Stimulated activated CD4-positive, alpha-beta T cell treated with anti-CD3 and anti-CD28 coated beads, TNF-alpha, amount 100 ng/mL, for 4 hours (primary cell): ENCODE data around the gene DMD.

Experiments used
- DNase-seq, 3 experiments: peaks; one replicate each; pipeline ENCODE4 v3.0.0-alpha.2; 2020; ENCODE audit warnings: low read depth in 3 of 3

Gene DMD

GRCh38 chrX:31708116-31708515 is 1503.2 kb downstream of the DMD start:
- no peak for DNase-seq

DNA sequence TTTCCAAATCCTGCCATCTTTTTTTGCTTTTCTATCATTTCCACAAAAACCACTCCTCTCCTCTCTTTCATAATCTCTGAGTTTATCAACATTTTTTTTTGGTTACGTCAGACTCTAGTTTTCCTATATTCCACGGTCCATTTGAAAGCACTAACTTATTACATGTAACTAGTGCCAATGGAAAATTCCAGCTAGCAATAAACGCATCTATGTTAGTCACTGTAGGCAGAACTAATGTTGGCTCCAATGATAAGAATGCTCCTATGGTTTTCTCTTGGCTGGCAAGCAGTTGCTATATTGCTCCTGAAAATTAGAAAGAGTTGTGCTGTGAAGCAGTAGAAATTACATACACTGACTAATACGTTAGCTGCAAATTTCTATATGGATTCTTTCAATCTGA is 1504.9 kb downstream of the DMD start:
- no peak for DNase-seq

- DNase-seq, result no peak
Measured at GRCh38 chrX:31705816-31706215, 1505.5 kb downstream of the DMD start.

GRCh38 chrX:31704938-31705337 is 1506.4 kb downstream of the DMD start:
- DNase-seq, result no peak

DNA sequence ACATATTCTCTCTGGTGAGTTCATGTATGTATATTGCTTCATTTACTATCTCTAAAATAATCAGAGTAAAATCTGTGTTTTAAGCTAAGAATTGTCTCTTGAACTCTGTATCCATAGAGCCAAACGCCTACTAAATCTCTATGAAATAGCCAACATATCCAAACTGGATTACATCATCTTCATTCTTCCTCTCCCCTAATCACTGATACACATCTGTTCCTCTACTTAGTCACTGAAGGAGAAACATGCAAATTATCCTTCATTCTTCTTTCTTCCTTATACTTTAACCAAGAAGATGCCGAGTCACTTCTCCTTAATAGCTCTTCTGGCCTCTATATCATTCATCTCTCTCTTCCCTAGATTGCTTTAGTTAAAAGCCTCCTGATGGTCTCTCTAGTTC is 1509.1 kb downstream of the DMD start:
- no peak for DNase-seq

DNA sequence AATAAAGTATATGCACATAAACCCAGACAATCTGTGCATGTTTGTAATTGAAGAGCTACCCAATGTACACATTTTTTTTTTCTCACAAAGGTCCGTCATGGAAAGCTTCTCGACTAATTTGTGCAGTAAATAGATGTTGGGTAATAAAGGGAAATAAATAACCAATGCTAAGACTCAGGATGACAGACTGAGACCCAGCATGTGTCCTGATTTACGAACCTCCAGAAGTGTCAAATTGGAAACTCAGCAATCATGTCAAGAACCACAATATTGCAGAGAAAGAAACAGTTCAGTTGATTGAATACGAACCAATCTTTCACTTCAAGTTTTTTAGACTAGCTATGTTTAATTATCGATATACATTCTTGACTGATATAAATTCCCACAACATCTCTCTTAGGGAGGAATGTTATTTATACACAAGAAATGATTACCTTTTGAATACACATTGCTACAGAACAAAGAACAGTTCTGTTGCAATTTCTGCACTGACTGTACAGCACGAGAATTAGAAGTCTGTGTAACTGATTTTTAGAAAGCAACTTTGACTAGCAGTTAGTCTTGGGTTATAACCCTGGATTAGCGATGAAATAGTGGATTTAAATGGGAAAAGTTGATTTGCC is 1513.9 kb downstream of the DMD start:
- no peak for DNase-seq

DNA sequence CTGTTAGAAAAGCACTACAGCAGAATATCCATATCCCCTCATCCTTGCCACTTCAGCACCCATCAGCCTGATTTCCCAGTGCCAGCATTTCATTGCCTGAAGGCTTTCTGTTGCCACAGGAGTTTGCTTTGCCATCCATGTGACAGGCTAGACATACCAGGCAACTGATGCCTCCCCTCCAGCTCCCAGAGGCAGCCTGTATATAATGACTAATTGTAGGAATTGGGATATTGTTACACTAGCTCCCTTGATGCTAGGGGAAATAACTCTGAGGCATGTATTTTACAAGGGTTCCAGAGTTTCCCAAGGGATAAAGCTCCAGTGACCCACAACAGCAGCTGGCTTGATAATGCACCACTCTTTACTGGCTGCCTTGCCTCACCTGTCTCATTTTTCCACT is 1531.5 kb downstream of the DMD start:
- DNase-seq, result no peak

DNA sequence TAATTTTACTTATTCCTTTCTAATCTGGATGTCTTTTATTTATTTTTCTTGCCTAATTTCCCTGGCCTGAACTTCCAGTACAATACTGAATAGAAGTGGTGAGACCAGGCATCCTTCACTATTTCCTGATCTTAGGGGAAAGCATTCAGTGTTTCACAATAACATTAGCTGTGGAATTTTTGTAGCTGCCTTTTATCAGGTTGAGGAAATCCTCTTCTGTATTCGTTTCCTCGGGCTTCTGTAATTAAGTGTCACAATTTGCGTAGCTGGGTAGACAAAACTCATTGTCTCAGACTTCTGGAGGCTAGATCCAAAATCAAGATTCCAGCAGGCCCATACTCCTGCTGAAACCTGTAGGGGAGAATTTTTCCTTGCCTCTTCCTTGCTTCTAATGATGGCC is 1541.1 kb downstream of the DMD start:
- DNase-seq, result no peak

GRCh38 chrX:31665454-31665853 is 1545.9 kb downstream of the DMD start:
- no peak for DNase-seq

- DNase-seq, result no peak
Measured at GRCh38 chrX:31663172-31663571, 1548.2 kb downstream of the DMD start.

DNA sequence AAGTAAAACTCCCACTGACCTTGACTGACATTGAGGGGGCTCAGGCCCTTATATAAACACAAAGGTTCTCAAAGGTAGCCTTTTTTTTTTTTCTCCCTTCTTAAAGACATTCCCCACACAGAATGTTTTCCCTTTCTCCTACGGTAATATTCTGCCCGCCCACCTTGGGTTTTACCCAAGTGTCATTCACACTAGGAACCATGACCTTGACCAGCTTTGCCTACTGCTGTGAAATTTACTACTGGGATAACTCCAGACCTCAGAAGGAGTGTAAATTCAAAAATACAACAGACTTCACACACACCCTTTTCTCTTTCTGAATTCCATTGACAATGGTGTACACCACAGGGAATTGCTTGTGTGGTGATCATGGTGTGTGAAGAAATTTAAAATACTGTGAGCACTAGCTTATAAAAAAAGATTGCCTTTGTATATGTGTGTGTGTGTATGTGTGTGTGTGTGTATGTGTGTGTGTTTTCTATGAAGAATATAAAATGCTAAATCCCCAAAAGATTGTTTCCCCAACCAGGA is 1550.0 kb downstream of the DMD start:
- no peak for DNase-seq

DNA sequence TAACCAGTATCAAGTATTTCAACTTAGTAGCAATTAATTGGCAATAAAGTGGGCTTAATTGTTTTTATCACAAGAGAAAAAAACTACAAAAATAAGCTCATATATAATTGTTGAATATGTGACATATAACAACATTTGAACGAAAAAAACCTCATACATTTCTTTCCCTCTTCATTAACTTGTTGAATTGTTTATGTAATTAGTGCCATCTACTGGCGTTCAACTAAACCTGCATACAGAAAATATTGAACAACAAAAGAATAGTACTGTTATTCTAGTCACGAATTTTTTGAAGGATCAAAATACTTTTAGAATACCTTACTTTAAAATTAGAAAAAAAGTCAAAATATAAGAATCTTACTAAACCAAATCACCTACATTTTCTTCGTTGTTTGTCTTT is 1553.0 kb downstream of the DMD start:
- DNase-seq, result no peak

DNA sequence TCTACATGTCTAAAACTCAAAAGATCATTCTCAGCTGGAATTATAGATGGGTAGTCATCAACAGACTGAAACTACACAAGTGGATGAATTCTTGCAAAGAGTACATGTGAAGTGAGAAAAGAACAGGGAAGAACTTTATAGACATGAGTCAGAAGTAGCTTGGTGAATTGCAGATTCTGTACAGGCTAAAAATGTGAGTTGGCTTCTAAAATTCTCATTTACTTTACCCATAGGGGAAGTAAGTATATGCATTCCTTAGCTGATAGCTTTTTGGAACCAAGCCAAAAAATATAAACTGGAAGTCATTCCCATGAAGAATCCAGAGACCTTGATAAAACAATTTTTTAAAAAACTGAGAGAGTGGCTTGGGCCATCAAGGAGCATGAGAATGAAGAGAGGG is 1555.3 kb downstream of the DMD start:
- no peak for DNase-seq

DNA sequence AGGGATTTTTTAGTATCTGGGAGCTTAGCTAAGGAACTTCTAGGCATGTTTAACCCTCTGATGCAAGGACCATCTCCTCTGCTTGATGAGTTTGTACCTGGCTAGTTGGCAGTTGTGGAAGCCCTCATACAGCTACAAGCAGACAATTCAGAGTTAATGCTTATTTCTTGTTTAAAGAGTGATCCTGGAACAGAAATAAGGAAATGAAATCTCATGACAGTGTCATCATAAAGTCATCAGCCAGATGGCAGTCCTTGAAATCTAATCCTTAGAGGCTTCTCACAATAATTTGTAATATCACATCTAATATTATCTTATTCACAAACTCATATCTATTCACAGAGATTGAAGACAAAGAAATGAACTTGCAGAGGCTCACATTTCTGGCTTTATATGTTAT is 1557.9 kb downstream of the DMD start:
- no peak for DNase-seq

DNA sequence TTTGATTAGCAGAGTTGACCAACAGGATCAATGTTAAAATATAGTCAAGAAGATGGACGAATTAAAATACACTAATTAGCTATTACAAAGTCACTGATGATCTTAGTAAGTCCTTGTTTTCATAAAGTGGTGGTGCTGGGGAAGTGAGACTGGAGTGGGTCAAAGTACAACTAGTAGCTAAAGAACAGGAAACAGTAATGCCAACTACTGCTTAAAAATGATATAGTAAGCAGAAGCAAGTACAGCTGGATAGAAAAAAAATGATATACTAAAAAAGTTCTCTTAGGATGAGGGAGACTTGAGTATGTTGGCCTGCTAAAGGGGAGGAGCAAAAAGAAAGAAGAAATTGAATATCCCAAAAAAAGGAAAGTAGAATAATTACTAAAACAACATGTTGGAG is 1558.7 kb downstream of the DMD start:
- DNase-seq, result no peak

- no peak for DNase-seq
Measured at GRCh38 chrX:31649201-31649600, 1562.1 kb downstream of the DMD start.

DNA sequence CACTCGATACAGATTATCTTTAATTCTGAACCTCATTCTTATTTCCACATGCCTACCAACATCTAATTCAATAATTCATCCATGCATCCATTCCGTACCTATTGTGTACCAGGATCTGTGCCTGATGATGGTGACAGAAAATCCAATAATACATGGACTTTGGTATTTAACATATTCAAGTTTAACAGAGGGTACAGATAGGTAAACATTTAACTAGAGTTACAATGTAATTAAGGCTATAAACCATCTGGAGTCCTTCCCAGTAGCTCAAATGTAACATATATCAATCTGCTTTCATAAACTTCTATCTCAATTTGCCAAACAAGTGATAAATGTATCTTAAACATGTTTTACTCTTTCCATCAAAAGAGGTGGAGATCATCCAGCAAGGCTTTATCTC is 1578.0 kb downstream of the DMD start:
- no peak for DNase-seq

DNA sequence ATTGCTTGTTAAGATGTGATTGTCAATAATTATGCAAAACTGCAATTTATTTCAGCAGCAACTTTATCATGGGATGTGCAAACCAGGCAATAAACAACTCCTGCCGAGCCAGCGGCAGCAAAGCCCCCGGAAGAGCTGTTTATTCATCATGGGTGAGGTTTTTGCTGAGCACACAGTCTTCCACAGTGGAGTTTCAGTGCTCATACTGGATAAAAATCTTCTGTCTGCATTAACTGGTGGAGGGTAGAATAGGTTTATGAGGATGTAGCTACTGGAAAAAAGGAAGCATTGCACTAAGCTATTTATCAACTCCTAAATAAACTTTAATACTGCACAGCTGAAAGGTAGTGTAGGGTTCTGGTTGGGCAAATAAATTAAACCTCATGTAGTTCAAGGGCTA is 1582.2 kb downstream of the DMD start:
- DNase-seq, result no peak

DNA sequence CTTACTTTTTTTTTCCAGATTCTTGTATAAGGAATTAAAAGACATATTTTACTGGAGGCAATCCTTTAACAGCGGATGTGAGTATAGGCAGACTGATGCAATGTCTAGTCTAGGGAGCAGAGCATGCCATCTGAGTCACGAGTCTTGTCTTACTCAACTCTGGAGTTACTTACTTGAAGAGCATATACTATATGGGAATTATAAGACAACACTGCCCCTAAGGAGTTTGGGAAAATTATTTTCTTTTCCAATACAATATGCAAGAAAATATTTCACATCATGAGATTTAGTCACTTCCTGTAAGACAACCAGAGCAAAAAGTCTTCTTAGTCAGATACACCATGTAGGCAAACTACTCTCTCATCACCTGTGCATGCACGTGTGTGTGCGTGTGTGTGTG is 1602.2 kb downstream of the DMD start:
- DNase-seq, result no peak

DNA sequence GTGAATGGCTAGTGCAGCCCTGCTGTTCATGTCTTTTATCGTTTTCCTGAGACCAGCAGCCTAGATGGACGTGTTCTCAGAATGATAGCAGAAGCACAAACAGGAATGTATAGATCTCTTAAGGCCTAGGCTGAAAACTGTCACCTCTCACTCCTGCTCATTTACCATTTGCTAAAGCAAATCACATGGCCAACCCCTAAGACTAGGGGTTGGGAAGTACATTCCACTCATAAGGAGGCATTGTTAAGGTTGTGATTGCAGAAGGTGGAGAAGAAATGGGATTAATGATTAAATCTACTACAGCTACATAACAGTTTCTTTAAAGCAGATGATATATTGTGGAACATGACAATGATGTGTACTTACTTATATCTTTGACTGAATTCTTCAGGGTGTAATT is 1602.7 kb downstream of the DMD start:
- DNase-seq, result no peak

- no peak for DNase-seq
Measured at GRCh38 chrX:31606771-31607170, 1604.6 kb downstream of the DMD start.

- no peak for DNase-seq
Measured at GRCh38 chrX:31604629-31605221, 1606.6 kb downstream of the DMD start.

GRCh38 chrX:31603411-31604120 is 1607.8 kb downstream of the DMD start:
- no peak for DNase-seq
